Measurements from ENCODE around the gene COQ8B.

Gene COQ8B

DNA sequence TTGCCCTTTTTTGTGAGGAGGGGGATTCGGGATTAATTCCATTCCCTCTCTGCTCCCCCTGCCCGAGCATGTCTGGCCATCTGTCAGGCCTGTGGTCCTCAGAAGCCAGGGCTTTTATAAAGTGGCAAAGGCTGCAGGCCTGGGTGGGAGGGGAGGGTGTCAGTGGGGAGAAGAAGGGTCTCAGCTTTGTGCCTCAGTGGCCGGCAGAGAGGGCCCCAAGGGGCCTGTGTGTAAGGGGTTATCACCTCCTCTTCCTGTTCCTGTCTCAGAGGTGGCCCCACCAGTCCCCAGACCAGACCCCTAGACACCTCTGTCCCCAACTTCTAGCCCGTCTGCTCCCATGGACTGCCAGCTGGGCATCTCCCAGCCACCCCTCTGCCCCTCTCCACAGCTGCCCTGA, 22.8 kb downstream of the COQ8B start:
- TF ChIP-seq, protein P1, sequence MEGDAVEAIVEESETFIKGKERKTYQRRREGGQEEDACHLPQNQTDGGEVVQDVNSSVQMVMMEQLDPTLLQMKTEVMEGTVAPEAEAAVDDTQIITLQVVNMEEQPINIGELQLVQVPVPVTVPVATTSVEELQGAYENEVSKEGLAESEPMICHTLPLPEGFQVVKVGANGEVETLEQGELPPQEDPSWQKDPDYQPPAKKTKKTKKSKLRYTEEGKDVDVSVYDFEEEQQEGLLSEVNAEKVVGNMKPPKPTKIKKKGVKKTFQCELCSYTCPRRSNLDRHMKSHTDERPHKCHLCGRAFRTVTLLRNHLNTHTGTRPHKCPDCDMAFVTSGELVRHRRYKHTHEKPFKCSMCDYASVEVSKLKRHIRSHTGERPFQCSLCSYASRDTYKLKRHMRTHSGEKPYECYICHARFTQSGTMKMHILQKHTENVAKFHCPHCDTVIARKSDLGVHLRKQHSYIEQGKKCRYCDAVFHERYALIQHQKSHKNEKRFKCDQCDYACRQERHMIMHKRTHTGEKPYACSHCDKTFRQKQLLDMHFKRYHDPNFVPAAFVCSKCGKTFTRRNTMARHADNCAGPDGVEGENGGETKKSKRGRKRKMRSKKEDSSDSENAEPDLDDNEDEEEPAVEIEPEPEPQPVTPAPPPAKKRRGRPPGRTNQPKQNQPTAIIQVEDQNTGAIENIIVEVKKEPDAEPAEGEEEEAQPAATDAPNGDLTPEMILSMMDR (IDR thresholded peaks at IDR 0.05; ENCODE audit: extremely low read depth, missing control alignments): no peak

DNA sequence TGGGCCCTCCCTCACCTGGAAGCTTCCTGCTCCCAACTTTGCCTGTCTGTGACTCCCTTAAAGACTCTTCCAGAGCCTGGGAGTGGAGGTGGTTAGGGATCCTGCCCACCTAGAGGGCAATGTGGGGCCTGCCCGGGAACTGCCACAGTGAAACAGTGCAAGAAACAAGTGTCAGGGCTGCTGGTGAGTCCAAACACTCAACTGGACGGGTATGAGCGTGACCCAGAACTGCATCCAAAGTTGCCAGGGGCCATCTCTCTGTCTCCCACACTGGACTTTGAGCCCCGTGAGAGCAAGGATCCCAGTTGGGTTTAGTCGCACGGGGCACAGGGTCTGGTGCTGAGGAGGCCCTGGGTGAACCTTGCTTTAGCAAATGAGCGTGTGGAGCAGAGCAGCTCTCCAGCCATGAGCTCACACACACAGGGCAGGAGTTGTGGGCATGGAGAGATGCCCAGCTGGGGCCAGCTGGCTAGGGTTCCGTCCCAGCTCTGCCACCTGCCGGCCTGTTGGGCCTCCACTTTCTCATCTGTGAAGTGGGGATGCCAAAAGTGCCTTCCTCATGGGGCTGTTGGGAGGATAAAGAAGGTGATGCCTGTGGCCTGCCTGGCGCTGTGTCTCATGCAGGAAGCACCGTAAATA, 23.4 kb downstream of the COQ8B start:
- TF ChIP-seq, protein P1 (IDR thresholded peaks at IDR 0.05; ENCODE audit: extremely low read depth, missing control alignments): no peak

More for the DNA sequence above, 22.8 kb downstream of the COQ8B start:
- DNase-seq (ENCODE audit: low spot score): no peak

DNA sequence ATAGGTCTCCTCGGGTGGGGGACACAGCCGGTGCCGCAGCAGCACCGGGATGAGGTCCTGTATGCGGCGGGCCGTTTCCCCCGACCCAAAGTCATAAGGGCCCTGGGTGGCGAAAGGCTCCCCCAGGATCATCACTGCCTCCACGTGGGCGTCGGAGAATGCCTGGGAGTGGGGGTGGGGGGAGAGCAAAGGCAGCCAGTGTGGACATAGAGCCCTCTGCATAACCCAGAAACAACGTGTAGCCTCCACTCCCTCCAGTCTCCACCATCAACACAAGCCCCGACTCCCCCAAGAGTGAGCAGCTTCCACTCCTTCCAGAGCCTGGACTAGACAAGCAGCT, 24.5 kb downstream of the COQ8B start:
- DNase-seq (ENCODE audit: low spot score): no peak
- TF ChIP-seq, protein P1 (IDR thresholded peaks at IDR 0.05; ENCODE audit: extremely low read depth, missing control alignments): no peak

More for the DNA sequence above, 23.4 kb downstream of the COQ8B start:
- no peak for DNase-seq (ENCODE audit: low spot score)

DNA sequence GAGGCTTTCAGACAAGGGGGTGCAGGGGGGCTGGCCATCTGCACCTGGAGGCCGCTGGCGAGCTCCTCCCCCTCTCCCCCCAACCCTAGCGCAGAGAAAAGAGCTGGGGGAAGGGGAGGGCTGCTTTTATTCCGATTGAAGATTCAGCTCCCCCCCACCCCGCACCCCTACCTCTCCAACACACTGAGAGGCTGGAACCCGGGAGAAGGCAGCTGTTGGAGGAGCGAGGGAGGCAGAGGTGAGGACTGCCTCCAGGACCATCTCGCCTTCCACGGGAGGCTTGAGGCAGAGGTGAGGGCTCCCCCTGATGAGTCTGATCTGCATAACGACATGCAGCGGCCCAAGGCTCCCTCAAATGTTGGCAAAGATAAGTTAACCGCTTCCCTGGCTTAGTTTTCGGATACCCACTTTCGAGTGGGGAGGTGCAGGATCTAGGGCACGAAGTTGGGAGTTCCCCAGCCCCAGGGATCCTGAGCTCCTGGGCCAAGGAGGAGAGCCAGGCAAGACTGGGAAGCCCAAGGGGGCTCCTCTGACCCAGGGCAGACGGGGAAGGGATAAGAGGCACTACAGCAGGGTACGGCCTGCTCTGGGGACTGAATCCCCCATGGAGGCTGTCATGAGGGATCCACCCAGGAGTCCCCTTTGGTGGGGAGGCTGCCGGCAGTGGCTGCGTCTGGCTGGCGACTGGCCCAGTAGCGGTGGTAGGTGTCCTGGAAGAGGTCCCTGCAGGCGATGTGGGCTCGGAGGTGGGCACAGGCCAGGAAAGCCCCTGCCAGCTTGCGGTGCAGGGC, 25.1 kb downstream of the COQ8B start:
- DNase-seq (ENCODE audit: low spot score): no peak
- TF ChIP-seq, protein P1 (IDR thresholded peaks at IDR 0.05; ENCODE audit: extremely low read depth, missing control alignments): no peak

DNA sequence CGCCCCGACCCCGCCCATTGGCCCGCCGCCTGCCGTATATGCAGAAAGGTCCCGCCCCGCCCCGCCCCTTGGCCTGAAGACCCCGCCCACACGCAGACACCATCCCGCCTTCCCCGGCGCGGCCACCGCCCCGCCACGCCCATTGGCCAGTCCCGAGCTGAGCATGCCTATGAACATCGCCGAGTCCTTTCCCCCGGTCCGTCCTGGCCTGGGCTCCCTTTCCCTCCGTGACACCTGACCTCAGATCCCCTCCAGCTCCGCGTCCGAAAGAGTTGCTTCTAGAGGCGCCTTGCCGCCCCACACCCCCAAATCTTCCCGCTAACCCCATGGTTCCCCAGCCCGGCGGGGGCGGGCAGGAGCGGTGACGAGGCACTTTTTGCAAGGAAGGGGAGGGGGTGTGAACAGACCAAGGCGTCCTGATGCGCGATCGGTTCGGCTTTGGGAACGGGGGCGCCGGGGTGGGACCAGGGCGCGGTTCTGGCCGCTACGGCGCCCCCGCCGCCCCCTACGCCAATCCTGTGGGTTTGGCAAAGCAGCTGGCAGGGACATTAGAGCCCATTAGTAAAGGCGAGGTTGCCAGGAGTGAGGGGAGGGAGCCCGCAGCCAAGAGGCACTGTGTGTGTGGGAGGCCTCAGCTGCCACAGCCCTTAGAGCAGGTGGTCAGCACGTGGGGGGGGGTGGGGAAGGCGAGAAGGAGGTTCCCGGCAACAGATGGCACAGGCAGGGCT, 25.8 kb downstream of the COQ8B start:
- TF ChIP-seq, protein P1 (IDR thresholded peaks at IDR 0.05; ENCODE audit: extremely low read depth, missing control alignments): no peak
- DNase-seq (ENCODE audit: low spot score): peak; percentile 99

DNA sequence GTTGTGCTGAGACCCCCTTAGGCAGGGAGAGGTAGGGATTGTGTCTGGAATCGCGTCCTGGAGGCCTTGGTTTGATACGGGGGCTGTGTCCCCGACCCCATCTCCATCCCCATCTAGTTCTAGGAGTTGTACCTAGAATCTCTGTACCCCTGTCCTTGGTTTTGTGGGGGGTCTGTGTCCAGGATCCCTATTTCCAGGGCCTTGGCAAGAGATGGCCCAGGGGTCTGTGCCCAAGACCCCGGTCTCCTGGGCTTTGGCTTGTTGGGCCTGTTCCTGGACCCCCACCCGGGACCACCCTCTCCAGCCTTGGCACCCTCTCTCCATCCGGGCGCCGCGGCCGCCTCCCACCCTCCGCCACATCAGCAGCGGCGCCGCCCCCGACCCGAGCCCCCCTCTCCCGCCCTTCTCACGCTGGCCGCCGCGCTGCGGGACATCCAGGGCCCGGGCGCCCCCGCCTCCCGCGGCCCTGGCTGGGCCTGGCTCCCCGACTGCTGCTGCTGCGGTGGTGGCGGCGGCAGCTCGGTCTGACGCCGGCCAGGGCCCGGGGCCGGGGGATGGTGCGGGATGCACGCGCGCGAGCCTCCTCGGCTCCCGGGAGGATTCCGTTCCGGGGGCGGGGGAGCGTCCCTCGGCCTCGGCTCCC, 26.5 kb downstream of the COQ8B start, which contains the start of gene NUMBL:
Gene NUMBL (minus strand): TSS at position 602 of the 643 bp plus-strand sequence. CDS start 168 bp downstream, at position 434.
- DNase-seq (ENCODE audit: low spot score): no peak
- TF ChIP-seq, protein P1 (IDR thresholded peaks at IDR 0.05; ENCODE audit: extremely low read depth, missing control alignments): no peak
